SH-SY5Y (cell line): ENCODE results near the gene STAT3.

Experiments used
- GATA2 ChIP-seq: IDR thresholded peaks from 2 replicates; pipeline ENCODE4 v1.6.1; 2011; ENCODE audit warnings: mild to moderate bottlenecking, low read depth, low read length
- GATA3 ChIP-seq: IDR thresholded peaks from 2 replicates; pipeline ENCODE4 v1.6.1; 2011; ENCODE audit warnings: low read depth, mild to moderate bottlenecking, low read length, moderate library complexity

DNA sequence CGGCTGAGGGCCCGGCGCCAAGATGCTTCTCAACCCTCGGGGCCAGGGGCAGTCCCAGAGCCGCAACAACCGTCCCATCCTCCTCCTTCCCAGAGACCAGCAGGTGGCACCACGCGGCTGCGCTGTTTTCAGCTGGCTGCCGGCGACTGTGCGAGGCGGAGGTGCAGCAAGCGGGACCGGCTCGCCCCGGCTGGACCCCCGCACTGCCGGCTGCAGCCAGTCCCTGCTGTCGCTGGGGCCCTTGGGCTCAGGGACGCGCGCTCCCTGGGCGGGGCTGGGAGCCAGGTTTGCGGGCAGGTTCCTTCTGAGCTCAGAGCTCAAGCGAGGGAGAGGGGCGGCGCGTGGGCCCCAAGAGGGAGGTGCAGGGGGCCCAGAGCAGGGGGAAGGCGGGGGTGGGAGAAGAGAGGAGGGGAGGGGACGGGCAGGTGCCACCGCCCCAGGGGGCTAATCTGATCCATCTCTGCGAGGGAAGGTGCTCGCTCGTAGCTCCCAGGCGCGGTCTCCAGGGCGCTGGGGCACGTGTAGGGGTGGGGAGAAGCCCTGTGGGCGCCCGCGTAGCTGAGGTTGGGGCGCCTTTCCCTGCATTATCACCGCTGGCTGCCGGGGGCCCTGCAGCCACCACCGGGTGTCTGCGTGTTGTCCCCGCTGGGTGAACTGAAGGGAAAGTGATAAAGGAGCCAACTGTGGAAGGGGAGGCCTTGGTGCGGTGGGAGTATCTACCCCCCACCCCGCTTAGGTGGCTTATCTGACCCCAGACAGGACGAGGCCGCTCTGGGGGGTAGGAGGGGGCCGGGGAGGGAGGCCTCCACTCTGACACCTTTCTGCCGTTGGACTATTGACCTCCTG lies 75.7 kb downstream of the STAT3 start:
- TF ChIP-seq GATA3 (no peak), GATA2 (no peak)
